DMS114 treated with DMSO at 0.1 percent for 48 hours (cell line): ENCODE measurements around the gene CDKL4.
"Not testable (repeated sequence)": the region's sequence is repeated elsewhere in the genome, so short reads cannot be mapped to it uniquely, and the experiment has no call there.

ENCODE experiments used
- DNase-seq: peaks from one replicate; lab custom pipeline; 2025; ENCODE audit not compliant: unreplicated experiment; lab: John Stamatoyannopoulos, UW

Gene CDKL4

GRCh38 chr2:39179974-39180960 lies 63.5 kb downstream of the CDKL4 start:
- DNase-seq: no peak

GRCh38 chr2:39178756-39179155 lies 65.0 kb downstream of the CDKL4 start:
- DNase-seq: no peak

DNA sequence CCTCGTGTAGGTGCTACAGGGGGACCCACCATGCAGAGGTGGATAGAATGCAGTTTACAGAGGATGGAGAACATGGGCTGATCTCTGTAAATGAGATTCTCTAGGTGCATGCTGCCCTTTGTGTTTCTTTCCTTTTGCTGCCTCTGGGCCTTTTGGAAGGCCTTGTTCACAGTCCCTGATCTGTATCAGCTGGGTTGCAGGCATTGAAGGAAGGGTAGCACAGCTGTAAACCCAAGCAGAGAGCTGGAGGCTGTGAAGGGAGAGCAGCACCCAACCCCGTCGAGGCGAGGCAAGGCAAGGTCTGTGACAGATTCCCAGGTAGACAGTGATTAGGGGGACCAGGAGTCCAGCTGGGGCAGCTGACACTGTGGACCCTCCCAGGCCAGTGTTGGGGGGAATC lies 66.8 kb downstream of the CDKL4 start:
- DNase-seq: no peak

GRCh38 chr2:39175026-39175812 lies 68.6 kb downstream of the CDKL4 start:
- DNase-seq: no peak

DNA sequence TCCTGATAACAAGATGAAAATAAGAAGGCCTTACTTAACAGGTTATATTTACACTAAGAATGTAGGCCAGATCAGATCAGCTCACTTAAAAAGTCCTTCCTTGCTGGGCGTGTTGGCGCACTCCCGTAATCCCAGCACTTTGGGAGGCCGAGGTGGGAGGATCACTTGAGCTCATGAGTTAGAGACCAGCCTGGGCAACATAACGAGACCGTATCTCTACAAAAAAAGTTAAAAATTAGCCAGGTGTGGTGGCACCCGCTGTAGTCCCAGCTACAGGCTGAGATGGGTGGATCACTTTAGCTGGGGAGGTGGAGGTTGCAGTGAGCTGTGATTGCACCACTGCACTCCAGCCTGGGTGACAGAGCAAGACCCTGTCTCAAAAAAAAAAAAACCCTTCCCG lies 69.7 kb downstream of the CDKL4 start:
- no peak for DNase-seq

DNA sequence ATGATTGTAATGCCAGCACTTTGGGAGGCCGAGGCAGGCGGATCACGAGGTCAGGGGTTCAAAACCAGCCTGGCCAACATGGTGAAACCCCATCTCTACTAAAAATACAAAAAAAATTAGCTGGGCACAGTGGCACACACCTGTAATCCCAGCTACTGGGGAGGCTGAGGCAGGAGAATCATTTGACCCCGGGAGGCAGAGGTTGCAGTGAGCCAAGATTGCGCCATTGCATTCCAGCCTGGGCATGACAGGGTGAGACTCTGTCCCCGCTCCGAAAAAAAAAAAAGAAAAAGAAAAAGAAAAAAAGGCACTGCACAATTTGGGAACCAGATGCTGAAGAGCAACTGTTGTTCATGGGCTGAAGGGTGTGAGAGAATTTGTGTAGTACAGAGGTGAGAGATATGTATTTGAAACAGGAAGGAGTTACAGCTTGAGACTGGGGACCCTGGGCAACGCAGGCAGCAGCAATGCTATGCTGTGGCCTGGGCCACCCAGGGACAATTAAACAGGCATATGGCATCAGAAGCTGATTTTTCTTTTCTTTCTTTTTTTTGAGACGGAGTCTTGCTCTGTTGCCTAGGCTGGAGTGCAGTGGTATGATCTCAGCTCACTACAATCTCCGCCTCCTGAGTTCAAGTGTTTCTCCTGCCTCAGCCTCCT lies 71.6 kb downstream of the CDKL4 start:
- DNase-seq: not testable (repeated sequence)

GRCh38 chr2:39171621-39172020 lies 72.1 kb downstream of the CDKL4 start:
- no peak for DNase-seq

DNA sequence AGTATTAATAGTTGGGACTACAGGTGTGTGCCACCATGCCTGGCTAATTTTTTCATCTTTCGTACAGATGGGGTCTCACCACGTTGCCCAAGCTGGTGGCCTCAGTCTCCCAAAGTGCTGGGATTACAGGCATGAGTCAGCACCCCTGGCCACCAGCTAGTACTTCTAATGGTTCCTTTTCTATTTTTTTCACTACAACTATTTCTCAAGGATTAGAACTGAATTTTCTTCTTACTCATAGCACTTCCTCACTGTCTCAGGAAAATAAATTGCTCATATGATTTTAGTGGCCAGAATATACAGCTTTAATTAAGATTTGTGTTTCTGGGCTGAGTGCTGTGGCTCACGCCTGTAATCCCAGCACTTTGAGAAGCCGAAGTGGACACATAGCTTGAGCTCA lies 79.7 kb downstream of the CDKL4 start:
- no peak for DNase-seq

GRCh38 chr2:39160982-39161381 lies 82.8 kb downstream of the CDKL4 start:
- no peak for DNase-seq

DNA sequence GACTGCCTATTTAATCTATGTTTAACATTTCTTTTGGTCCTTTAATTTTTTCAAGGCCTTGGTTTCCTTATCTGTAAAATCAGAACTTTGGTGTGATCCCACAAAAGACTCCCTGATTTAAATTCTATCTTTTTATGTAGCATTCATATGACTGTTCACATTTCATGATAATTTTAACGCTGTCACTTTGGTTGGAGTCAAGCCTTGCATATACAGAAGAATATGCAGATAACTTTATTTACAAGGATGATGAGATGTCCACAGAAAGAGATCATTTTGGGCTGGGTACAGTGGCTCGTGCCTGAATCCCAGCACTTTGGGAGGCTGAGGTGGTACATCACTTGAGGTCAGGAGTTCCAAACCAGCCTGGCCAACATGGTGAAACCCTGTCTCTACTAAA lies 84.5 kb downstream of the CDKL4 start:
- no peak for DNase-seq

- DNase-seq: no peak
Observed at GRCh38 chr2:39158351-39158750, 85.4 kb downstream of the CDKL4 start.

GRCh38 chr2:39156846-39157245 lies 86.9 kb downstream of the CDKL4 start:
- no peak for DNase-seq

DNA sequence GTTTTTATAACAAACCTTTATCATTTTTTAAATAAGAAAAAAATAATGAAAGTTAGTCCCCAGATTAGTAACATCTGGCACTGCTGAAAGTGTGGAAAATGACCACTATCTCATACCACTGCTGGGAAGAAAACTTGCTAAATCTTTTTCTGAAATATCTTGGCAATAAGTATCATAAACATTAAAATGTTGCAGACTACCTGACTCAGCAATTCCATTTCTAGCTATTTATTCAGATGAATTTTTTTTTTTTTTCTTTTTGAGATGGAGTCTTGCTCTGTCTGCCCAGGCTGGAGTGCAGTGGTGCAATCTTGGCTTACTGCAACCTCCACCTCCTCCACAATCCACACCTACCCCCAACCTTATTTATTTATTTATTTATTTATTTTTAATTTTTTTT lies 87.7 kb downstream of the CDKL4 start:
- no peak for DNase-seq

GRCh38 chr2:39155573-39155972 lies 88.2 kb downstream of the CDKL4 start:
- not testable (repeated sequence) for DNase-seq

DNA sequence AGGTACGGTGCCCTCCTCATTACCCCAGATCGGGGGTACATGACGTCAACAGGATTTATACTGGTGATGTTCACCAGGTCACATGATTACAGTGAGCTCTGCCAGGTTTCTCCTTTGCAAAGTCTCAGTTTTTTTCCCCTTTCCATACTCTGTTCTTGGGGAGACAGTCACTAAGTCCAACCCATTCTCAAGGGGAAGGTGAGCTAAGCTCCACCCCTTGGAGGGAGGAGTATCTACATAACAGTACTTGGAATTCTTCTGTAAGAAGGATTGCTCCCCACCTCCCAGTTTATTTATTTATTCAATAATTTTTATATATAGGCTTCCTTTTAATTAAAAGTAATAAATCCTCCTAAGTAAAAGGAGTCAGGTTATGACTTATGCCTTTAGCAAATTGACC lies 88.8 kb downstream of the CDKL4 start:
- DNase-seq: no peak

- DNase-seq: no peak
Observed at GRCh38 chr2:39153312-39153711, 90.5 kb downstream of the CDKL4 start.

DNA sequence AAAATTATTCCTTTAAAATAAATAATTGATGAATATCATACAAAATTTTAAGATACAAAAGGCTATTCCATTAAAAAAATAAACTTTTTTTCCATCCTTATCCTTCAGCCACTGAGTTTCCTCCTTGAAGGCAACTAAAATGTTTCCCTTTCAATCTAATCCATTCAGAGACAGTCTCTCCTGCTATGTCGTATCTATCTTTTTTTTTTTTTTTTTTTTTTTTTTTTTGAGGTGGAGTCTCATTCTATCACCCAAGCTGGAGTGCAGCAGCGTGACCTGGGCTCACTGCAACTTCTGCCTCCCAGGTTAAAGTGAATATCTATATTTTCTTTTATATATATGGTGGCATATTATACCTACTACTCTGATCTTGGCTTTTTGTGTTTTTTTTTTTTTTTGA lies 91.3 kb downstream of the CDKL4 start:
- DNase-seq: no peak

DNA sequence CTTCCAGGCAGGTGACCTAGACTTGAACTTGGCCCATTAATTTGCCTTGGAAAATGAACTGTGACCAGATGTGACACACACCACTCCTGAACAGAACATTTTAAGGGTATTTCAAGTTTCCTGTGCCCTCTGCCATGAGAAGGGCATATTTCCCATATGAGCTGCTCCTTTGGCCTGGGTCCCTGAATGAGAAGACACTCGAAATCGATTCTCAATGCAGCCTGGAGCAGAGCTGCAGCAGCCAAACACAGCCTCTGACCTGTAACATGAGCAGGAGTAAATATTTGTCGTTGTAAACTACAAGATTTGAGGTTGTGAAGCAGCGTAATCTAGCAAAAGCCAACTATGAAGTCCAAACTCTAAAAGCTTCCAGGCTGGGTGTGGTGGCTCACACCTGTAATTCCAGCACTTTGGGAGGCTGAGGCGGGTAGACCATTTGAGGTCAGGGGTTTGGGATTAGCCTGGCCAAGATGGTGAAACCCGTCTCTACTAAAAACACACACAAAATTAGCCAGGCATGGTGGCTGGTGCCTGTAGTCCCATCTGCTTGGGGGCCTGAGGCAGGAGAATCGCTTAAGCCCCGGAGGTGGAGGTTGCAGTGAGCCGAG lies 92.8 kb downstream of the CDKL4 start:
- no peak for DNase-seq

DNA sequence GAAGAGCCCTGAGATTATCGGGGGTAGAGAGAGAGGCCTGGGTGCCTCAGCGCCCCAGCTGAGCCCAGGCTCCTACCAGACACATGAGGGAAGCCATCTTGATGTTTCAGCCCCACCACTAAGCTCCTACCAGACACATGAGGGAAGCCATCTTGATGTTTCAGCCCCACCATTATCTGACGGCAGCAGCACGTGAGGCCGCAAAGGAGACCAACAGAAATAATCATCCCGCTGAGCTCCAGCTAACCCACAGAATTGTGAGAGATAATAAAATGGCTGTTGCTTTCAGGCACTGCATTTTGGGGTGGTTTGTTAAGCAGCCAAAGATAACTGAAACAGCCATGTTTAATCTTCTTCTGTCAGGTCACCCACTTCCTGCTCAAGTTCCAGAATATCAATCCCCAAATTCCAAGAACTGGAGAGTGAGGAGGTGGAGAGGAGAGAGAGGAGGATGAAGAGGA lies 93.6 kb downstream of the CDKL4 start:
- DNase-seq: no peak

GRCh38 chr2:39146630-39147029 lies 97.1 kb downstream of the CDKL4 start:
- no peak for DNase-seq

- DNase-seq: no peak
Observed at GRCh38 chr2:39145906-39146421, 97.8 kb downstream of the CDKL4 start.
